Cardiac fibroblast (primary cell): ENCODE measurements around the gene TRIM56.
"Not testable (repeated sequence)": the region's sequence is repeated elsewhere in the genome, so short reads cannot be mapped to it uniquely, and the experiment has no call there.

Source experiments
- DNase-seq, 2 donors: peaks; one replicate each; pipeline versions ENCODE4 v3.0.0 to v3.0.0-alpha.2; 2010; ENCODE audit warnings: low read depth in 2 of 2
- H3K4me3 ChIP-seq, 2 donors: replicated peaks in 1 of 2; 1 replicate in 1 of 2; 2 replicates in 1 of 2; pipeline ENCODE4 v1.5.1; 2011; ENCODE audit warnings: low read depth in 2 of 2, low read length in 2 of 2, mild to moderate bottlenecking in 2 of 2, moderate library complexity in 1 of 2
- CTCF ChIP-seq: IDR thresholded peaks from one replicate; pipeline ENCODE4 v1.5.1; 2011; ENCODE audit warnings: low read depth, mild to moderate bottlenecking, low read length, inconsistent platforms

The TRIM56 gene

GRCh38 chr7:101113836-101114235, 28.6 kb downstream of the TRIM56 start:
- TF ChIP-seq CTCF, result no peak
- no peak overlapping the region for H3K4me3 ChIP-seq
- peak in 1 of 2 donors; percentile 34 for DNase-seq

GRCh38 chr7:101114492-101114891, 29.2 kb downstream of the TRIM56 start:
- H3K4me3 ChIP-seq, result no peak overlapping the region
- peak in 1 of 2 donors; percentile 84 for DNase-seq
- TF ChIP-seq CTCF, result no peak

- DNase-seq, result no peak
- no peak overlapping the region for H3K4me3 ChIP-seq
- TF ChIP-seq CTCF, result no peak
Measured at GRCh38 chr7:101115215-101115614, 29.9 kb downstream of the TRIM56 start.

GRCh38 chr7:101116898-101117297, 31.6 kb downstream of the TRIM56 start:
- no peak for TF ChIP-seq CTCF
- H3K4me3 ChIP-seq, result no peak overlapping the region
- DNase-seq, result peak; percentile 80 to 88

- H3K4me3 ChIP-seq, result no peak overlapping the region
- DNase-seq, result no peak
- TF ChIP-seq CTCF, result no peak
Measured at GRCh38 chr7:101118856-101119255, 33.6 kb downstream of the TRIM56 start.

- H3K4me3 ChIP-seq, result no peak overlapping the region
- DNase-seq, result peak in 1 of 2 donors; percentile 62
- no peak for TF ChIP-seq CTCF
Measured at GRCh38 chr7:101119876-101120275, 34.6 kb downstream of the TRIM56 start.

GRCh38 chr7:101120315-101120714, 35.0 kb downstream of the TRIM56 start:
- DNase-seq, result no peak
- no peak for TF ChIP-seq CTCF
- no peak overlapping the region for H3K4me3 ChIP-seq

GRCh38 chr7:101121631-101121990, 36.3 kb downstream of the TRIM56 start:
- not testable (repeated sequence) for DNase-seq, H3K4me3 ChIP-seq
